ENCODE measurements around the gene TMEM174. TPM values are rescaled to one million over a fixed set of nuclear protein-coding genes. Genes with fewer than 3 reads are reported as not detected.

The TMEM174 gene
- total RNA-seq, 1 donor from 2014 or later = not detected

DNA sequence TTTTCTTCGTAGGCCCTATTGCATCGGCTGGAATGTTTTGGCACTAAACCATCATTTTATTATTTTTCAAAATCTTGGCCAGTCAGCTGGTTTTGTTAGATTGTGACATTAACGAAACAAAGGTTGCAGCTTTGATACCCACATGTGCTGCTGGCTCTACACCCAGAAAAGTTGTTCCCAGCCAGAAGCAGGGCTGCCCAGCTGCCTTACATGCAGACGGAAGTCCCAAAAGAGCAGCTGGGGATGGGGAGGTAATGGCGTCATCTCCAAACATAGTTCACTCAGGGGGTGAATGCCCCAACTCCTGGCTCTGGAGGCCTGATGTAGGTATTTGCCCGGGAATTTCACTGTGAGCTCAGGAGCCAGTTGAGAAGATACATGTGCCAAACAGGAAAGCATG lies 29.3 kb upstream of the TMEM174 start:
- intact Hi-C loops (cut with micrococcal nuclease) = no loop called here

DNA sequence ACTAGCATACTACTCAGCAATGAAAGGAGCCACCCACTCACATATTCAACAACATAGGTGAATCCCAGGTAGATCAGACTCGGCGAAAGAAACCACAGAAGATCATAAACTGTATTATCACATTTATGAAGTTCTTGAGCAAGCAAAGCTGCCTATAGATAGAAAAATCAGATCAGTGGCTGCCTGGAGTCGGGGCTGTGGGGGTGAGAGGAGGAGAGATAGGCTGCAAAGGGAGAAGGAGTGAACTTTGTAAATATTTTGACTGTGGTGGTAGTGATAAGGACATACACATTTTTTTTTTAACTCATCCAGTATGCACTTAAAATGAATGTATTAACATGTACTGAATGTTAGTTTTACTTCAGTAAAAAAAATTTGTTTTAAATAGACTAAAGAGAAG lies 23.5 kb upstream of the TMEM174 start:
- H3K4me1 ChIP-seq = no peaks in the 10 kb centered on the region
- H3K9me3 ChIP-seq (replicated peaks) = no peaks in the 10 kb centered on the region
- TF ChIP-seq, protein P1, sequence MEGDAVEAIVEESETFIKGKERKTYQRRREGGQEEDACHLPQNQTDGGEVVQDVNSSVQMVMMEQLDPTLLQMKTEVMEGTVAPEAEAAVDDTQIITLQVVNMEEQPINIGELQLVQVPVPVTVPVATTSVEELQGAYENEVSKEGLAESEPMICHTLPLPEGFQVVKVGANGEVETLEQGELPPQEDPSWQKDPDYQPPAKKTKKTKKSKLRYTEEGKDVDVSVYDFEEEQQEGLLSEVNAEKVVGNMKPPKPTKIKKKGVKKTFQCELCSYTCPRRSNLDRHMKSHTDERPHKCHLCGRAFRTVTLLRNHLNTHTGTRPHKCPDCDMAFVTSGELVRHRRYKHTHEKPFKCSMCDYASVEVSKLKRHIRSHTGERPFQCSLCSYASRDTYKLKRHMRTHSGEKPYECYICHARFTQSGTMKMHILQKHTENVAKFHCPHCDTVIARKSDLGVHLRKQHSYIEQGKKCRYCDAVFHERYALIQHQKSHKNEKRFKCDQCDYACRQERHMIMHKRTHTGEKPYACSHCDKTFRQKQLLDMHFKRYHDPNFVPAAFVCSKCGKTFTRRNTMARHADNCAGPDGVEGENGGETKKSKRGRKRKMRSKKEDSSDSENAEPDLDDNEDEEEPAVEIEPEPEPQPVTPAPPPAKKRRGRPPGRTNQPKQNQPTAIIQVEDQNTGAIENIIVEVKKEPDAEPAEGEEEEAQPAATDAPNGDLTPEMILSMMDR (IDR thresholded peaks at IDR 0.05; ENCODE audit: borderline replicate concordance) = no peak
- no peak overlapping the region for H3K27ac ChIP-seq (replicated peaks)
- no peak overlapping the region for H3K4me3 ChIP-seq
- H3K36me3 ChIP-seq = no peaks in the 10 kb centered on the region
- DNase-seq = no peak
- peaks cover 9% of the 10 kb centered on the region for H3K27me3 ChIP-seq (ENCODE audit: low read depth)
- intact Hi-C loops (cut with micrococcal nuclease) = no loop called here

More for the DNA sequence above, 29.3 kb upstream of the TMEM174 start:
- TF ChIP-seq, protein P1 (IDR thresholded peaks at IDR 0.05; ENCODE audit: borderline replicate concordance) = no peak
- DNase-seq = no peak
- no peaks in the 10 kb centered on the region for H3K36me3 ChIP-seq
- H3K9me3 ChIP-seq (replicated peaks) = no peaks in the 10 kb centered on the region
- H3K4me1 ChIP-seq = no peaks in the 10 kb centered on the region
- peaks cover 32% of the 10 kb centered on the region for H3K27me3 ChIP-seq (ENCODE audit: low read depth)
- H3K4me3 ChIP-seq = no peak overlapping the region
- no peak overlapping the region for H3K27ac ChIP-seq (replicated peaks)

DNA sequence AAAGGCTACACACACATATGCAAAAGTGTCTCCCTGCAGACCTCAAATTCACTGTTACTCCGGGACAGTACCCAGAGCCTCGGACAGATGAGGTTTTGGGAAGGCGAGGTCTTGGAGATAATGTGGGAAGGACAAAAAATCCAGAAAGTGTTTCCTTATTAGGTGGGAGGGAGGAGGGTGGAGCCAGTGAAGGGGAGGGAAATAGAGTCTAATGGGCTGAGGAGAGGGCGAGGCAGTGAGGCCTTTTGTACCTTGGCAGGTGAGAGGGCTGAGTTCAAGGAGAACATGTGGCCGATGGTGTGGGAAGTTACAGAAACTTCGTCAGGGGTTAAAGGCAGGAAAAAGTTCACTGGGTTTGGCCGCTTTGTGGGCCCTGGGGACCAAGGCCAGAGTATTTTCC lies 22.1 kb upstream of the TMEM174 start:
- H3K4me3 ChIP-seq = no peak overlapping the region
- H3K36me3 ChIP-seq = no peaks in the 10 kb centered on the region
- H3K27ac ChIP-seq (replicated peaks) = no peak overlapping the region
- intact Hi-C loops (cut with micrococcal nuclease) = no loop called here
- no peaks in the 10 kb centered on the region for H3K4me1 ChIP-seq
- H3K9me3 ChIP-seq (replicated peaks) = no peaks in the 10 kb centered on the region
- H3K27me3 ChIP-seq (ENCODE audit: low read depth) = peaks cover 10% of the 10 kb centered on the region
- DNase-seq = no peak
- TF ChIP-seq, protein P1 (IDR thresholded peaks at IDR 0.05; ENCODE audit: borderline replicate concordance) = no peak

DNA sequence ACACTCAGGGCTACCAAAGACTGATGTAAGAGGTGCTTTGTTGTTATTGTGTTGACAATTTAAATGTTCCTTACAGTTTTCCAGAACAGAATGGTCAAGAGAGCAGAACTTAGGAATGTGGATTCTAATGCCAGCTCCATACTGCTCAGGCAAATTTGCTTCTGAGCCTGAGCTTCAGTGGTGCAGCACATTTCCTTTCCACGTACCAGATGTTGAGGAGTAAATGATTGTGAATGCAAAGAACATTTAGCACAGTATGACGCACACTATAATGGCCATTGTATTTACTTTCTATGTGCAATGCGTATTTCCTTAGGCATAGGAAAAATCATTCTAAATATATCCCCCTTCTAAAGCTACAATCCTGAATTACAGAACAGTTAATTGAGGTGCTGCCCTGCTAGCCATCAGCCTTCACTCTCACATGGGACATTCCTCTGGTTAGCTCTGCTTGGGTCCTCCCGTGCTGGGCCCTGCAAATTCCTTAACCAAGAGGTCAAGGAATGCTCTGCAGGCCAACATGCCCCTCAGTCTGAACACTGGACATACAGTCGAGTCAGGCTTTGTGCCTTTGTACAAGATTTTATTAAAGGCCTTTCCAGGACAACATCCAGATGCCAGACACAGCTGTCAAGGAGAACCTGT lies 21.1 kb upstream of the TMEM174 start:
- Histone ChIP-seq H3K27me3 (ENCODE audit: low read depth) (peaks cover 14% of the 10 kb centered on the region), H3K4me1 (no peaks in the 10 kb centered on the region), H3K9me3 (replicated peaks) (no peaks in the 10 kb centered on the region), H3K36me3 (no peaks in the 10 kb centered on the region), H3K4me3 (no peak overlapping the region), H3K27ac (replicated peaks) (no peak overlapping the region)
- intact Hi-C loops (cut with micrococcal nuclease) = no loop called here
- TF ChIP-seq, protein P1 (IDR thresholded peaks at IDR 0.05; ENCODE audit: borderline replicate concordance) = no peak
- DNase-seq = no peak

DNA sequence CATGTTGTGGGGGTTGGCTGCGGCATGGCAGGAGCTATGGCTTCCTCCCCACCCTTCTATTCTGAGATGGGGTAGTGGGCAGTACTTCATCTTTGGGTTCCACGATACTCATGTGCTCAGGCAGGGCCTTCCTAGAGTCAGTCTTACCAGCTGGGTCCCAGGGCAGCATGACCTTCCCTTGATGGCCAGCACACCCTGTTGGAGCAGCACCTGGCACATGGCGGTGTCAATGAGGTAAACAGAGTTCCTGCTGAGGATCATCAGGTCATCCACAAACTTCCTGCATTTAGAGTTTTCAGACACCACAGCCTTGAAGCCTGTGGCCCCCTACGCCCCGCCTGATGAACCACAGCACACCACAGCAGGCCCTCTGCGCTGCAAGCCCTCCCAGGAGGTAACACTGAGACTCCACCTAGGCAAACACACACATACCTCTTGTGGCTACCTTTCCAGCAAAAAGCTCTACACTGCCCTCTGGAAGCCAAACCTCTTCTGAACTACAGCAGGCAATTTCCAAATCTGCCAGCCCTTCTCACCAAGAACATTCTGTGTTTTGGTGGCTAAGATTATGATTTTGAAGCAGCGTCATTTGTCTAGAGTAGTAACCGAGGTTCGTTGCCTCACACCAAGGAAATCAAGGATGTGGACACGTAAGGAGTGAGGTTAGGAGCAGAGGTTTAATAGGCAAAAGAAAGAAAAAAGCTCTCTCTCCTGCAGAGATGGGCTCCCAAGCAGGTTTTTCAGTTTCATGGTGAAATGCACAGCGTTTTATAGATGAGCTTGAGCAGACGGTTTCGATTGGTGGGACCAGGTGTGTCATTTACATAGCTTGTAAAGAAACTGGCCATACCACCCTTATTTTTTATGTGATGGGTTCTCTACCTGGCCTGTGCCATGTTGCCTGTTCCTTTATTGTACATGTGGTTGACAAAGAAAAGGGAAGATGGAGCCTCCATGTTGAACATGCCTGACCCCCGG lies 20.3 kb upstream of the TMEM174 start:
- Histone ChIP-seq H3K4me3 (no peak overlapping the region), H3K27ac (replicated peaks) (no peak overlapping the region), H3K36me3 (no peaks in the 10 kb centered on the region), H3K9me3 (replicated peaks) (no peaks in the 10 kb centered on the region), H3K27me3 (ENCODE audit: low read depth) (peaks cover 12% of the 10 kb centered on the region), H3K4me1 (no peaks in the 10 kb centered on the region)
- TF ChIP-seq, protein P1 (IDR thresholded peaks at IDR 0.05; ENCODE audit: borderline replicate concordance) = no peak
- DNase-seq = no peak
- intact Hi-C loops (cut with micrococcal nuclease) = no loop called here
